ENCODE data around the gene GAPDH. TPM values are rescaled to one million over a fixed set of nuclear protein-coding genes. Genes with fewer than 3 reads are reported as not detected.

The GAPDH gene
- total RNA-seq, 2 experiments from 2014 or later = 4,459 to 4,958 TPM

GRCh38 chr12:6507102-6507998, 27.0 kb upstream of the GAPDH start:
- Mint-ChIP-seq H3K27me3 (no peaks in the 10 kb centered on the region), H3K27ac (no peak overlapping the region), H3K4me1 (peaks cover 16% of the 10 kb centered on the region), H3K4me3 (no peak overlapping the region), H3K9me3 (no peaks in the 10 kb centered on the region), H3K36me3 (ENCODE audit: low read depth) (peaks cover 46% of the 10 kb centered on the region)
- POLR2A ChIA-PET = no interaction called here
- DNase-seq = no peak
- CTCF ChIA-PET = interaction anchor here (0.6 kb wide), 2 partner anchors 26 to 51 kb away, joined by 3 read pairs; no protein-coding TSS in a partner anchor

DNA sequence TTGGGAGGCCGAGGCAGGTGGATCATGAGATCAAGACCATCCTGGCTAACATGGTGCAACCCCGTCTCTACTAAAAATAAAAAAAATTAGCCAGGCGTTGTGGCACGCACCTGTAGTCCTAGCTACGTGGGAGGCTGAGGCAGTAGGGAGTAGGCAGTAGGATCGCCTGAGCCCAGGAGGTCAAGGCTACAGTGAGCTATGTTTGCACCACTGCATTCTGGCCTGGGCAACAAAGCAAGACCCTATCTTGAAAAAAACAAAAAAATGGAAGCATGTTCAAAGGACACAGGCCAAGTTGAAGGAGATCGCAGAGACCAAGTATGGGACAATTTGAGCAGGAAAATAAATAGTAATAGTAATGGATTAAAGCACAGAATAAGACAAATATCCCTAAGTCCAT, 26.2 kb upstream of the GAPDH start:
- Mint-ChIP-seq H3K27me3 (no peaks in the 10 kb centered on the region), H3K4me1 (peaks cover 17% of the 10 kb centered on the region), H3K9me3 (no peaks in the 10 kb centered on the region), H3K27ac (no peak overlapping the region), H3K36me3 (ENCODE audit: low read depth) (peaks cover 53% of the 10 kb centered on the region), H3K4me3 (no peak overlapping the region)
- no peak for DNase-seq
- ChIA-PET POLR2A (no interaction called here), CTCF (no interaction called here)

DNA sequence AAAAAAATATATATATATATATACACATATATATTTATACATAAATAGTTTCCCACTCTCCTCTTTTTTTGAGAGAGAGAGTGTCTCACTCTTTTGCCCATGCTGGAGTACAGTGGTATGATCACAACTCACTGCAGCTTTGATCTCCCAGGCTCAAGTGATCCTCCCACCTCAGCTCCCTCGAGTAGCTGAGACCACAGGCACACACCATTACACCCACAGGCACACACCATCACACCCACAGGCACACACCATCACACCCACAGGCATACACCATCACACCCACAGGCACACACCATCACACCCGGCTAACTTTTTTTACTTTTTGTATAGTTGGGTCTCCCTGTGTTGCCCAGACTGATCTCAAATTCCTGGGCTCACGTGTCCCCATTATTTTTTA, 14.1 kb upstream of the GAPDH start:
- POLR2A ChIA-PET = no interaction called here
- DNase-seq = no peak
- CTCF ChIA-PET = interaction anchor here (0.6 to 0.7 kb wide), 2 partner anchors 18 to 96 kb away, joined by 3 read pairs; no protein-coding TSS in a partner anchor
- H3K27ac Mint-ChIP-seq = peak overlapping the region; percentile 65
- peaks cover 72% of the 10 kb centered on the region for H3K36me3 Mint-ChIP-seq (ENCODE audit: low read depth)
- no peaks in the 10 kb centered on the region for H3K9me3 Mint-ChIP-seq
- H3K4me3 Mint-ChIP-seq = no peak overlapping the region
- peaks cover 2% of the 10 kb centered on the region for H3K4me1 Mint-ChIP-seq
- no peaks in the 10 kb centered on the region for H3K27me3 Mint-ChIP-seq

GRCh38 chr12:6522193-6522592, 12.1 kb upstream of the GAPDH start:
- no peak for DNase-seq
- Mint-ChIP-seq H3K27ac (no peak overlapping the region), H3K36me3 (ENCODE audit: low read depth) (peaks cover 75% of the 10 kb centered on the region), H3K4me3 (no peak overlapping the region), H3K27me3 (no peaks in the 10 kb centered on the region), H3K9me3 (no peaks in the 10 kb centered on the region), H3K4me1 (peaks cover 2% of the 10 kb centered on the region)
- CTCF ChIA-PET = interaction anchor here (0.6 to 1.4 kb wide), 2 partner anchors 17 to 19 kb away, joined by 3 read pairs; no protein-coding TSS in a partner anchor
- POLR2A ChIA-PET = no interaction called here

GRCh38 chr12:6523708-6524107, 10.6 kb upstream of the GAPDH start:
- DNase-seq = no peak
- no peak overlapping the region for H3K27ac Mint-ChIP-seq
- H3K36me3 Mint-ChIP-seq (ENCODE audit: low read depth) = peaks cover 81% of the 10 kb centered on the region
- H3K4me1 Mint-ChIP-seq = peaks cover 2% of the 10 kb centered on the region
- POLR2A ChIA-PET = no interaction called here
- no peaks in the 10 kb centered on the region for H3K9me3 Mint-ChIP-seq
- no peaks in the 10 kb centered on the region for H3K27me3 Mint-ChIP-seq
- H3K4me3 Mint-ChIP-seq = no peak overlapping the region
- CTCF ChIA-PET = interaction anchor here (0.6 to 1.4 kb wide), 3 partner anchors 15 to 145 kb away, joined by 3 read pairs; no protein-coding TSS in a partner anchor

GRCh38 chr12:6524648-6525047, 9.7 kb upstream of the GAPDH start:
- Mint-ChIP-seq H3K9me3 (no peaks in the 10 kb centered on the region), H3K27me3 (no peaks in the 10 kb centered on the region), H3K4me1 (peaks cover 2% of the 10 kb centered on the region), H3K27ac (no peak overlapping the region), H3K4me3 (no peak overlapping the region), H3K36me3 (ENCODE audit: low read depth) (peaks cover 85% of the 10 kb centered on the region)
- ChIA-PET POLR2A (no interaction called here), CTCF (interaction anchor here (0.7 kb wide), 1 partner anchor 74 kb away, joined by 3 read pairs; no protein-coding TSS in a partner anchor)
- DNase-seq = no peak

- Mint-ChIP-seq H3K27ac (peak overlapping the region; percentile 11), H3K9me3 (no peaks in the 10 kb centered on the region)
- CTCF ChIA-PET = interaction anchor here (1.1 to 2.0 kb wide), 2 partner anchors 12 to 28 kb away, joined by 3 to 5 read pairs; no protein-coding TSS in a partner anchor
Measured at GRCh38 chr12:6526201-6526600, 8.1 kb upstream of the GAPDH start.

DNA sequence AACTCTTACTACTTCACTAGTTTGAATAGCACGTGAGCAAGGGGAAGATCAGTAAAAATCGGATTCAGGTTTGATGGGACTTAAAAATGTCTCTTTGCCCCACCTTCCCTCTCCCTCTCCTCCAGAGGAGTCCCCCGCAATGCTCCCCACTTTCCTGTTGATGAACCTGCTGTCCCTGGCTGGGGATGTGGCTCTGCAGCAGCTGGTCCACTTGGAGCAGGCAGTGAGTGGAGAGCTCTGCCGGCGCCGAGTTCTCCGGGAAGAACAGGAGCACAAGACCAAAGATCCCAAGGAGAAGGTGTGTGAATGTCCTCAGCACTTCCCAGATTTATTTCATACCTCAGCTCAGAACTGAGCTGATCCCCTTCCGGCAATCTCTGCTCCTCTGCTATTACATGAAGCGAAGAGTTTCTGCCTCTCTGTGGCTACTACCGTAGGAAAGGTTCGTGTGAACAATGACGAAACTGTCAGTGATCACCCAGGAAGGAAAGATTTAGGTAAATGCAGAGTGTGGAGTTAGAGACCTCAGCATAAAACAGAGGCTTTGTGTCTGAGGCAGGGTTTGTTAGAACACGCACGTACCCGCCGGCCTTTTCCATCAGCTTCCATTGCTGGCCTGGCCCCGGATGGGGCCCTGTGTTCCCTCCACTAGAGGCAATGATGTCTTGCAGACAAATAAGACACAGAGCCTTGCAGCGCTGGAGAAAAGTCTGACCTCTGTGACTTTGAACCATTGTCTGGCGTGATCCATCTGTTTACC, 7.4 kb upstream of the GAPDH start:
- H3K27ac Mint-ChIP-seq = peak overlapping the region; percentile 11

More at GRCh38 chr12:6526201-6526600, 8.1 kb upstream of the GAPDH start:
- H3K27me3 Mint-ChIP-seq = no peaks in the 10 kb centered on the region
- peaks cover 90% of the 10 kb centered on the region for H3K36me3 Mint-ChIP-seq (ENCODE audit: low read depth)
- no peak for DNase-seq
- POLR2A ChIA-PET = interaction anchor here (0.5 to 1.0 kb wide), 2 partner anchors 8 to 22 kb away, joined by 3 to 4 read pairs; partner anchors contain the start of gene GAPDH
- H3K4me3 Mint-ChIP-seq = no peak overlapping the region
- H3K4me1 Mint-ChIP-seq = peaks cover 2% of the 10 kb centered on the region

DNA sequence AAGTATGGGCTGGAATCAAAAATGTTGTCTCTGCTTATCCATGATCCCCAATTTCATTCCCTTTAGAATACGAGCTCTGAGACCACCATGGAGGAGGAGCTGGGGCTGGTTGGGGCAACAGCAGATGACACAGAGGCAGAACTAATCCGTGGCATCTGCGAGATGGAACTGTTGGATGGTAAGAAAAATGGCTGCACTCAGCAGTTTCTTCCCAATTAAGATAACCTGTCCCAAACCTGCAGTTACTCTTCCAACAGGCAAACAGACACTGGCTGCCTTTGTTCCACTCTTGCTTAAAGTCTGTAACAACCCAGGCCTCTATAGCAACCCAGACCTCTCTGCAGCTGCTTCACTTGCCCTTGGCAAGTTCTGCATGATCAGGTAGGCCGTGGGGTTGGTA, 6.6 kb upstream of the GAPDH start:
- ChIA-PET POLR2A (no interaction called here), CTCF (interaction anchor here (0.8 to 2.4 kb wide), 5 partner anchors 10 to 104 kb away, joined by 3 to 6 read pairs (median 3); no protein-coding TSS in a partner anchor)
- no peak overlapping the region for H3K27ac Mint-ChIP-seq
- H3K36me3 Mint-ChIP-seq (ENCODE audit: low read depth) = peaks cover 87% of the 10 kb centered on the region
- H3K4me3 Mint-ChIP-seq = no peak overlapping the region
- no peak for DNase-seq
- H3K4me1 Mint-ChIP-seq = peaks cover 13% of the 10 kb centered on the region
- H3K9me3 Mint-ChIP-seq = no peaks in the 10 kb centered on the region
- no peaks in the 10 kb centered on the region for H3K27me3 Mint-ChIP-seq

More for the DNA sequence above, 7.4 kb upstream of the GAPDH start:
- CTCF ChIA-PET = interaction anchor here (0.8 to 2.0 kb wide), 2 partner anchors 11 to 12 kb away, joined by 3 to 5 read pairs; no protein-coding TSS in a partner anchor
- POLR2A ChIA-PET = no interaction called here
- peaks cover 5% of the 10 kb centered on the region for H3K4me1 Mint-ChIP-seq
- no peak overlapping the region for H3K4me3 Mint-ChIP-seq
- H3K9me3 Mint-ChIP-seq = no peaks in the 10 kb centered on the region
- no peak for DNase-seq
- peaks cover 86% of the 10 kb centered on the region for H3K36me3 Mint-ChIP-seq (ENCODE audit: low read depth)
- no peaks in the 10 kb centered on the region for H3K27me3 Mint-ChIP-seq

- H3K27ac Mint-ChIP-seq = no peak overlapping the region
- DNase-seq = no peak
Measured at GRCh38 chr12:6528539-6529235, 5.6 kb upstream of the GAPDH start.

GRCh38 chr12:6529291-6529737, 5.0 kb upstream of the GAPDH start:
- Mint-ChIP-seq H3K36me3 (ENCODE audit: low read depth) (peaks cover 74% of the 10 kb centered on the region), H3K4me1 (peaks cover 23% of the 10 kb centered on the region), H3K27ac (no peak overlapping the region), H3K4me3 (no peak overlapping the region), H3K9me3 (no peaks in the 10 kb centered on the region), H3K27me3 (no peaks in the 10 kb centered on the region)
- ChIA-PET CTCF (interaction anchor here (1.0 to 2.4 kb wide), 3 partner anchors 18 to 340 kb away, joined by 3 to 6 read pairs (median 3); no protein-coding TSS in a partner anchor), POLR2A (no interaction called here)
- DNase-seq = no peak

More at GRCh38 chr12:6528539-6529235, 5.6 kb upstream of the GAPDH start:
- peaks cover 21% of the 10 kb centered on the region for H3K4me1 Mint-ChIP-seq
- H3K36me3 Mint-ChIP-seq (ENCODE audit: low read depth) = peaks cover 77% of the 10 kb centered on the region
- CTCF ChIA-PET = interaction anchor here (0.6 to 2.4 kb wide), 5 partner anchors 18 to 1478 kb away, joined by 3 to 6 read pairs (median 3); no protein-coding TSS in a partner anchor
- H3K9me3 Mint-ChIP-seq = no peaks in the 10 kb centered on the region
- no peaks in the 10 kb centered on the region for H3K27me3 Mint-ChIP-seq
- POLR2A ChIA-PET = no interaction called here
- no peak overlapping the region for H3K4me3 Mint-ChIP-seq
